HepG2 (cell line): ENCODE measurements around the gene ESRRB. TPM values are rescaled to one million over a fixed set of nuclear protein-coding genes. Genes with fewer than 3 reads are reported as not detected.
A peak's percentile ranks its signal among the peaks of the same experiment; 100 is the strongest.

Source experiments
- ATAC-seq: fragments of 200-7000 bp; cut with Tn5 transposase; 3 replicates; pipeline ENCODE4 v1.9.1; 2020; ENCODE audit warnings: mild to moderate bottlenecking, moderate library complexity
- Bru-seq: library from RNA; stranded (reverse); fragments of 400-500 nt; gene quantifications from one replicate; lab custom pipeline; 2021; lab: Mats Ljungman, UMichigan
- BruChase-seq, 2 experiments: library from RNA; stranded (reverse); fragments of 400-500 nt; gene quantifications; one replicate each; lab custom pipeline; 2021; lab: Mats Ljungman, UMichigan
- BruUV-seq: library from RNA; stranded (reverse); fragments of 400-500 nt; replicated peaks from 2 replicates; lab custom pipeline; 2021; lab: Mats Ljungman, UMichigan
- CTCF ChIA-PET: fragments of 300-600 bp; formaldehyde crosslinking; extraction: SDS; loops from one replicate; lab custom pipeline; 2021; ENCODE audit warnings: low total read pairs, inconsistent platforms, low intra/inter-chr PET ratio; lab: Yijun Ruan, JAX
- POLR2A ChIA-PET: fragments of 350-600 bp; sonication (Branson Sonifier 250); formaldehyde crosslinking; loops from one replicate; lab custom pipeline; 2020; ENCODE audit warnings: antibody characterized with exemption, inconsistent platforms; lab: Yijun Ruan, JAX
- DNase-seq: peaks from one replicate; pipeline ENCODE4 v3.0.0-alpha.2; 2015; ENCODE audit warnings: low spot score
- FAIRE-seq: peaks from 3 replicates; lab custom pipeline; 2011; peaks lifted over from hg19 to GRCh38; lab: Jason Lieb, UNC
- H2AFZ ChIP-seq: one replicate; pipeline ENCODE4 v1.6.1; 2011; ENCODE audit warnings: low read length, inconsistent platforms
- H3K27ac ChIP-seq: fragments of 300-600 bp; 3 replicates; pipeline ENCODE4 v1.8.0; 2011; ENCODE audit warnings: mixed run types, mild to moderate bottlenecking, mixed read lengths, low read length, inconsistent platforms; ENCODE audit not compliant: insufficient read depth; ENCODE audit errors: extremely low read length
- H3K27me3 ChIP-seq, 2 experiments: fragments of 200-600 bp in 1 of 2; 2 replicates in 1 of 2; 3 replicates in 1 of 2; pipeline versions ENCODE4 v1.6.0 to v1.8.0; 2011; ENCODE audit warnings: low read length in 2 of 2, mild to moderate bottlenecking in 2 of 2, moderate library complexity in 2 of 2, inconsistent platforms in 1 of 2; ENCODE audit not compliant: insufficient read depth in 2 of 2, control insufficient read depth in 1 of 2
- H3K36me3 ChIP-seq, 2 experiments: fragments of 200-600 bp in 1 of 2; replicated peaks in 1 of 2; 2 replicates in 1 of 2; 3 replicates in 1 of 2; pipeline versions ENCODE4 v1.5.1 to v1.8.0; 2011; ENCODE audit warnings: low read length in 2 of 2, inconsistent platforms in 1 of 2; ENCODE audit not compliant: insufficient read depth in 2 of 2, control insufficient read depth in 1 of 2
- H3K4me1 ChIP-seq: 2 replicates; pipeline ENCODE4 v1.5.1; 2012; ENCODE audit warnings: low read length, inconsistent platforms; ENCODE audit not compliant: insufficient read depth
- H3K4me2 ChIP-seq: 2 replicates; pipeline ENCODE4 v1.6.0; 2011; ENCODE audit warnings: low read depth, low read length, inconsistent platforms
- H3K4me3 ChIP-seq, 3 experiments: fragments of 200-600 bp in 1 of 3; sonication (generic), shearing (Covaris generic) in 1 of 3; replicated peaks in 1 of 3; 2 replicates each; pipeline ENCODE4 v1.5.1; 2011 to 2016; ENCODE audit warnings: low read length in 3 of 3, inconsistent platforms in 2 of 3, low read depth in 2 of 3, mild to moderate bottlenecking in 2 of 3, control low read depth in 1 of 3, mixed read lengths in 1 of 3; ENCODE audit not compliant: insufficient read depth in 1 of 3
- H3K79me2 ChIP-seq: one replicate; pipeline ENCODE4 v1.6.1; 2011; ENCODE audit warnings: low read length, inconsistent platforms; ENCODE audit not compliant: insufficient read depth
- H3K9ac ChIP-seq: 2 replicates; pipeline ENCODE4 v1.6.0; 2011; ENCODE audit warnings: mild to moderate bottlenecking, low read depth, low read length, inconsistent platforms; ENCODE audit not compliant: insufficient read depth
- H3K9me3 ChIP-seq: 2 replicates; pipeline ENCODE4 v1.5.1; 2012; ENCODE audit warnings: mild to moderate bottlenecking, low read length
- H4K20me1 ChIP-seq: 2 replicates; pipeline ENCODE4 v1.6.0; 2011; ENCODE audit warnings: inconsistent platforms, mild to moderate bottlenecking, low read length, moderate library complexity; ENCODE audit not compliant: insufficient read depth
- SPEN ChIP-seq: sonication (generic); formaldehyde crosslinking; IDR thresholded peaks from 2 replicates; pipeline ENCODE4 v1.5.1; 2020; ENCODE audit warnings: low read depth, mild to moderate bottlenecking, missing genetic modification reagents
- ZFP91 ChIP-seq: sonication (generic); formaldehyde crosslinking; IDR thresholded peaks from 2 replicates; pipeline ENCODE4 v1.9.0; 2022; ENCODE audit warnings: missing genetic modification reagents, mild to moderate bottlenecking, borderline replicate concordance
- whole genome bisulfite sequencing: methylation state at CpG from one replicate; pipeline ENCODE4 v1.1.6; 2017; ENCODE audit warnings: low lambda C conversion rate; 5-methylcytosine and 5-hydroxymethylcytosine counted together
- in situ Hi-C: cut with HindIII; loops from 2 replicates; pipeline ENCODE4 v1.10.0; 2017; ENCODE audit warnings: low pct_unique_long_range_greater_than_20kb; ENCODE audit not compliant: extremely low pct_ligation_motif_present
- intact Hi-C: fragments of 100-400 bp; cut with micrococcal nuclease; formaldehyde crosslinking; loops from one replicate; pipeline ENCODE4 v1.10.0; 2022; ENCODE audit not compliant: unreplicated experiment
- long read RNA-seq, 2 experiments: library from RNA in 1 of 2; library from polyadenylated mRNA in 1 of 2; stranded (forward) in 1 of 2; unstranded in 1 of 2; transcript quantifications; one replicate each; pipeline ENCODE4 v2.0.0, GENCODE V29; 2019 to 2022
- polyA minus RNA-seq, 3 experiments: library from RNA; depleted of rRNA, polyadenylated mRNA; stranded (reverse); fragments of >200 nt; gene quantifications; 2 replicates each; pipeline ENCODE4 v1.2.3, GENCODE V29; 2011; ENCODE audit warnings: low replicate concordance in 1 of 3
- polyA plus RNA-seq, 8 experiments: library from polyadenylated mRNA; depleted of rRNA in 3 of 8; stranded (reverse) in 7 of 8; unstranded in 1 of 8; fragments of >200 nt; fragmentation: Illumina TruSeq in 4 of 8; extraction: Trizol in 4 of 8; gene quantifications; 2 replicates each; pipeline versions ENCODE4 v1.2.1 to v1.2.3, GENCODE V29; 2011 to 2016; ENCODE audit warnings: low read depth in 4 of 8, missing spikeins in 1 of 8, mixed read lengths in 1 of 8; ENCODE audit not compliant: insufficient read depth in 1 of 8
- total RNA-seq, 5 experiments: library from RNA; depleted of rRNA; stranded (reverse); fragments of >200 nt; fragmentation: Illumina TruSeq; extraction: Trizol; gene quantifications; 2 replicates each; pipeline ENCODE4 v1.2.3, GENCODE V29; 2016; ENCODE audit warnings: low read depth in 1 of 5

The ESRRB gene
- total RNA-seq (2016; rRNA removed; fragmentation: Illumina TruSeq; extraction: Trizol) (0.04 TPM in 1 of 2 replicates, not detected in the other), polyA plus RNA-seq (2011; rRNA removed) (0.33 and 0.35 TPM in 2 replicates), polyA minus RNA-seq (2011; rRNA and poly(A)+ RNA removed; ENCODE audit: low replicate concordance) (0.05 and 0.46 TPM in 2 replicates), Bru-seq, nascent RNA (percentile 34 among the genes with signal in this experiment), BruChase-seq, experiment 1, labeled RNA remaining after a 6-hour chase (percentile 34 among the genes with signal in this experiment), BruChase-seq, experiment 2, labeled RNA remaining after a 2-hour chase (percentile 44 among the genes with signal in this experiment)
- total RNA-seq (2016; cell fraction: cytosol; rRNA removed; fragmentation: Illumina TruSeq; extraction: Trizol; ENCODE audit: low read depth): 0.30 and 0.35 TPM in 2 replicates
- total RNA-seq (2016; cell fraction: insoluble cytoplasmic fraction; rRNA removed; fragmentation: Illumina TruSeq; extraction: Trizol): 0.19 TPM in 1 of 2 replicates, not detected in the other
- 0.12 and 0.21 TPM in 2 replicates for total RNA-seq (2016; cell fraction: membrane; rRNA removed; fragmentation: Illumina TruSeq; extraction: Trizol)
- 0.19 and 0.43 TPM in 2 replicates for total RNA-seq (2016; cell fraction: nucleus; rRNA removed; fragmentation: Illumina TruSeq; extraction: Trizol)
- 0.17 and 0.24 TPM in 2 replicates for polyA plus RNA-seq (2011; cell fraction: cytosol; rRNA removed)
- polyA plus RNA-seq (2011; cell fraction: nucleus; rRNA removed): 2.0 and 2.8 TPM in 2 replicates
- polyA plus RNA-seq (2012): 0.16 and 0.17 TPM in 2 replicates
- 0.09 and 0.14 TPM in 2 replicates for polyA plus RNA-seq (2016; cell fraction: cytosol; fragmentation: Illumina TruSeq; extraction: Trizol; ENCODE audit: low read depth)
- 0.07 TPM in 1 of 2 replicates, not detected in the other for polyA plus RNA-seq (2016; cell fraction: insoluble cytoplasmic fraction; fragmentation: Illumina TruSeq; extraction: Trizol; ENCODE audit: low read depth)
- polyA plus RNA-seq (2016; cell fraction: membrane; fragmentation: Illumina TruSeq; extraction: Trizol; ENCODE audit: low read depth): 0.05 and 0.20 TPM in 2 replicates
- polyA plus RNA-seq (2016; cell fraction: nucleus; fragmentation: Illumina TruSeq; extraction: Trizol; ENCODE audit: insufficient read depth, low read depth): 0.15 and 0.69 TPM in 2 replicates
- not detected in 2 replicates for polyA minus RNA-seq (2011; cell fraction: cytosol; rRNA and poly(A)+ RNA removed)
- polyA minus RNA-seq (2011; cell fraction: nucleus; rRNA and poly(A)+ RNA removed): 1.2 and 1.3 TPM in 2 replicates
- long read RNA-seq, experiment 1: 0 reads
- long read RNA-seq, experiment 2: 0 reads

- H3K79me2 ChIP-seq: no peaks in the 10 kb centered on the region
- no peak within 1 kb of the TSS for H3K4me2 ChIP-seq
- DNase-seq: no peak
- H3K9ac ChIP-seq: no peak within 1 kb of the TSS
- H3K4me3 ChIP-seq: no peak within 1 kb of the TSS
- no peak within 1 kb of the TSS for H2AFZ ChIP-seq
- H3K4me1 ChIP-seq: no peaks in the 10 kb centered on the region
- H3K36me3 ChIP-seq: no peaks in the 10 kb centered on the region
- no peaks in the 10 kb centered on the region for H4K20me1 ChIP-seq
- intact Hi-C loops: no loop called here
- H3K27ac ChIP-seq: no peak within 1 kb of the TSS
- WGBS: 10% methylated on average over 24 of the region's 29 CpGs
- in situ Hi-C loops: loop anchor here (25.0 kb wide), 1 partner anchor 664 kb away; no protein-coding TSS in a partner anchor
- FAIRE-seq: no peak
- POLR2A ChIA-PET: no interaction called here
- H3K9me3 ChIP-seq: no peaks in the 10 kb centered on the region
- peak; percentile 51; the same call in 1 of the 2 replicates for TF ChIP-seq ZFP91 (CRISPR knock-in tag)
- no peak for TF ChIP-seq SPEN (CRISPR knock-in tag)
- no TSS peak for BruUV-seq
- CTCF ChIA-PET: no interaction called here
- ATAC-seq: peak; percentile 27; the same call in 1 of the 3 replicates
- peaks cover 6 to 47% of the 10 kb centered on the region in 2 experiments; a peak in 4 of 5 replicates for H3K27me3 ChIP-seq
Observed at GRCh38 chr14:76375947-76376404, at the start of gene ESRRB. TSS of gene ESRRB (plus strand) at chr14:76376137. CDS start at chr14:76376402, 265 bp downstream.
